ENCODE measurements around the gene ANXA2R. TPM values are rescaled to one million over a fixed set of nuclear protein-coding genes. Genes with fewer than 3 reads are reported as not detected.

The ANXA2R gene
- total and polyA plus RNA-seq, 2 of the 13 experiments (the other 11 are each of a cell fraction or from before 2014, with no cell fraction given): 0.95 to 1.3 TPM

DNA sequence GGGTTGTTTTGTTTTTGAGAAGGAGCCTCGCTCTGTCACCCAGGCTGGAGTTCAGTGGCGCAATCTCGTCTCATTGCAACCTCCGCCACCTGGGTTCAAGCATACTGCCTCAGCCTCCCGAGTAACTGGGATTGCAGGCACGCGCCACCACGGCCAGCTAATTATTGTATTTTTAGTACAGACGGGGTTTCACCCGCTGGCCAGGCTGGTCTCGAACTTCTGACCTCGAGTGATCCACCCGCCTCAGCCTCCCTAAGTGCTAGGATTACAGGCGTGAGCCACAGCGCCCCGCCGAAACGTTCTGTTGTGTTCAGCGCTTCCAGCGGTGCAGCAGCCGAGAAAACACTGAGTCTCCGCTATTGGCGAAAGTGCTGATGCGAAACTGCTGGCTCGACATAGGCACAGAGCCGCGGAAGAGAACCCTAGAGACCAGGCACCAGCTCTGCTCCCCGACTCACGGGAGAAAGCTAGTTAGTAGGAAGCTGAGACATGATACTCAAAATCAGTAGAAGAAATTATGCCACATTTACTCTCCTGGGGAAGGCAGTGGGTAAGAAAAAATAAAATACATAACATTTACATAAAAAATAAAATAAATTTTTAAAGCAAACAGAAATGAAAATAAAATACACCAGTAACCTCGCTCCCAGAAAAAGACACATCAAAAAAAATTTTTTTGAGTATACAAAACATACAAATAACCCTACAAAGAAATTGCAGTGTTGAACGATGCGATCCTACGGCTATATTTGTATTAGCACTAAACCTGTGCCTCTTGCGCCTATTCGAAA, 31.6 kb downstream of the ANXA2R start (continued):
- TF ChIP-seq ZNF773 (CRISPR knock-in tag; IDR thresholded peaks at IDR 0.05; ENCODE audit: borderline replicate concordance) (no peak), TAF1 (CRISPR knock-in tag; IDR thresholded peaks at IDR 0.05) (peak; percentile 81), ZNF574 (CRISPR knock-in tag; IDR thresholded peaks at IDR 0.05) (peak; percentile 87), ZNF432 (CRISPR knock-in tag; IDR thresholded peaks at IDR 0.05; ENCODE audit: borderline replicate concordance) (no peak), DZIP1 (CRISPR knock-in tag; IDR thresholded peaks at IDR 0.05) (no peak), NCOA1 (CRISPR knock-in tag; IDR thresholded peaks at IDR 0.05) (no peak), ARHGAP35 (CRISPR knock-in tag; IDR thresholded peaks at IDR 0.05; ENCODE audit: borderline replicate concordance) (0 out of 2 replicates have a peak, but pooled peaks have one; percentile 23), IKZF4 (CRISPR knock-in tag; IDR thresholded peaks at IDR 0.05; ENCODE audit: borderline replicate concordance, low read depth, not compliant biosample characterization) (no peak), MAFF (IDR thresholded peaks at IDR 0.05; ENCODE audit: low read depth, low read length) (peak; percentile 81), EED (CRISPR knock-in tag; IDR thresholded peaks at IDR 0.05) (no peak; the same call in 1 of the 2 replicates), KLF12 (CRISPR knock-in tag; IDR thresholded peaks at IDR 0.05; ENCODE audit: borderline replicate concordance) (peak; percentile 87; the same call in 1 of the 2 replicates), MLX (CRISPR knock-in tag; IDR thresholded peaks at IDR 0.05) (0 out of 2 replicates have a peak, but pooled peaks have one; percentile 35), PBX2 (CRISPR knock-in tag; IDR thresholded peaks at IDR 0.05) (no peak)
- TF ChIP-seq, protein P1, sequence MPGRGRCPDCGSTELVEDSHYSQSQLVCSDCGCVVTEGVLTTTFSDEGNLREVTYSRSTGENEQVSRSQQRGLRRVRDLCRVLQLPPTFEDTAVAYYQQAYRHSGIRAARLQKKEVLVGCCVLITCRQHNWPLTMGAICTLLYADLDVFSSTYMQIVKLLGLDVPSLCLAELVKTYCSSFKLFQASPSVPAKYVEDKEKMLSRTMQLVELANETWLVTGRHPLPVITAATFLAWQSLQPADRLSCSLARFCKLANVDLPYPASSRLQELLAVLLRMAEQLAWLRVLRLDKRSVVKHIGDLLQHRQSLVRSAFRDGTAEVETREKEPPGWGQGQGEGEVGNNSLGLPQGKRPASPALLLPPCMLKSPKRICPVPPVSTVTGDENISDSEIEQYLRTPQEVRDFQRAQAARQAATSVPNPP (CRISPR knock-in tag; IDR thresholded peaks at IDR 0.05): no peak
- TF ChIP-seq, protein P2, sequence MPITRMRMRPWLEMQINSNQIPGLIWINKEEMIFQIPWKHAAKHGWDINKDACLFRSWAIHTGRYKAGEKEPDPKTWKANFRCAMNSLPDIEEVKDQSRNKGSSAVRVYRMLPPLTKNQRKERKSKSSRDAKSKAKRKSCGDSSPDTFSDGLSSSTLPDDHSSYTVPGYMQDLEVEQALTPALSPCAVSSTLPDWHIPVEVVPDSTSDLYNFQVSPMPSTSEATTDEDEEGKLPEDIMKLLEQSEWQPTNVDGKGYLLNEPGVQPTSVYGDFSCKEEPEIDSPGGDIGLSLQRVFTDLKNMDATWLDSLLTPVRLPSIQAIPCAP (CRISPR knock-in tag; IDR thresholded peaks at IDR 0.05; ENCODE audit: low read depth): no peak
- TF ChIP-seq, protein P3, sequence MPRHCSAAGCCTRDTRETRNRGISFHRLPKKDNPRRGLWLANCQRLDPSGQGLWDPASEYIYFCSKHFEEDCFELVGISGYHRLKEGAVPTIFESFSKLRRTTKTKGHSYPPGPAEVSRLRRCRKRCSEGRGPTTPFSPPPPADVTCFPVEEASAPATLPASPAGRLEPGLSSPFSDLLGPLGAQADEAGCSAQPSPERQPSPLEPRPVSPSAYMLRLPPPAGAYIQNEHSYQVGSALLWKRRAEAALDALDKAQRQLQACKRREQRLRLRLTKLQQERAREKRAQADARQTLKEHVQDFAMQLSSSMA (CRISPR knock-in tag; IDR thresholded peaks at IDR 0.05): no peak
